HepG2 (cell line): Measurements from ENCODE around the gene P3H3. TPM values are rescaled to one million over a fixed set of nuclear protein-coding genes. Genes with fewer than 3 reads are reported as not detected.
A peak's percentile ranks its signal among the peaks of the same experiment; 100 is the strongest.

Experiments
- ATAD3A ChIP-seq: sonication (generic); formaldehyde crosslinking; IDR thresholded peaks from 2 replicates; pipeline ENCODE4 v1.4.0; 2020; ENCODE audit warnings: missing genetic modification reagents
- BRCA1 ChIP-seq: sonication (generic); formaldehyde crosslinking; IDR thresholded peaks from 2 replicates; pipeline ENCODE4 v1.4.0; 2020; ENCODE audit warnings: missing genetic modification reagents
- KDM2A ChIP-seq: sonication (generic); formaldehyde crosslinking; IDR thresholded peaks from 2 replicates; pipeline ENCODE4 v1.4.0; 2020; ENCODE audit warnings: low read depth, missing genetic modification reagents, borderline replicate concordance
- MTF1 ChIP-seq: sonication (generic); formaldehyde crosslinking; IDR thresholded peaks from 2 replicates; pipeline ENCODE4 v1.5.0; 2020; ENCODE audit warnings: missing genetic modification reagents
- NFIB ChIP-seq: sonication (generic); formaldehyde crosslinking; IDR thresholded peaks from 2 replicates; pipeline ENCODE4 v1.9.0; 2021; ENCODE audit warnings: missing genetic modification reagents, mild to moderate bottlenecking, borderline replicate concordance
- NR1H2 ChIP-seq: sonication (generic); formaldehyde crosslinking; IDR thresholded peaks from 2 replicates; pipeline ENCODE4 v1.8.1; 2022; ENCODE audit warnings: low read depth, missing genetic modification reagents, borderline replicate concordance
- PBX2 ChIP-seq: IDR thresholded peaks from 2 replicates; pipeline ENCODE4 v1.6.1; 2016; ENCODE audit warnings: control low read depth
- PCBP2 ChIP-seq: fragments of 200-400 bp; formaldehyde crosslinking; optimal IDR thresholded peaks from 2 replicates; pipeline ENCODE3; 2018; ENCODE audit warnings: low read length, low read depth; ENCODE audit not compliant: poor library complexity, severe bottlenecking
- POGZ ChIP-seq: sonication (generic); formaldehyde crosslinking; IDR thresholded peaks from 2 replicates; pipeline ENCODE4 v1.4.0; 2020; ENCODE audit warnings: mild to moderate bottlenecking, missing genetic modification reagents
- SP1 ChIP-seq, 2 experiments: fragments of 450-650 bp in 1 of 2; sonication (generic) in 1 of 2; formaldehyde crosslinking in 1 of 2; IDR thresholded peaks; 2 replicates each; pipeline versions ENCODE4 v1.4.0 to v1.6.1; 2016 to 2020; ENCODE audit warnings: missing genetic modification reagents in 1 of 2
- ZBTB25 ChIP-seq: IDR thresholded peaks from 2 replicates; pipeline ENCODE4 v1.6.1; 2018; ENCODE audit warnings: missing genetic modification reagents
- ZFP36 ChIP-seq: fragments of 150-350 bp; IDR thresholded peaks from 2 replicates; pipeline ENCODE4 v1.6.1; 2018; ENCODE audit warnings: borderline replicate concordance, low read length, low read depth; ENCODE audit not compliant: partially characterized antibody
- ZNF362 ChIP-seq: sonication (generic); formaldehyde crosslinking; IDR thresholded peaks from 2 replicates; pipeline ENCODE4 v1.4.0; 2020; ENCODE audit warnings: missing genetic modification reagents, mild to moderate bottlenecking, borderline replicate concordance
- ZNF432 ChIP-seq: sonication (generic); formaldehyde crosslinking; IDR thresholded peaks from 2 replicates; pipeline ENCODE4 v1.5.0; 2020; ENCODE audit warnings: missing genetic modification reagents, mild to moderate bottlenecking, borderline replicate concordance
- ZNF672 ChIP-seq: sonication (generic); formaldehyde crosslinking; IDR thresholded peaks from 2 replicates; pipeline ENCODE4 v1.8.1; 2022; ENCODE audit warnings: missing genetic modification reagents
- ZNF678 ChIP-seq: sonication (generic); formaldehyde crosslinking; IDR thresholded peaks from 2 replicates; pipeline ENCODE4 v1.4.0; 2020; ENCODE audit warnings: mild to moderate bottlenecking, missing genetic modification reagents
- ZNF710 ChIP-seq: sonication (generic); formaldehyde crosslinking; IDR thresholded peaks from 2 replicates; pipeline ENCODE4 v1.5.0; 2020; ENCODE audit warnings: mild to moderate bottlenecking, missing genetic modification reagents, borderline replicate concordance
- ZNF775 ChIP-seq: sonication (generic); formaldehyde crosslinking; IDR thresholded peaks from 2 replicates; pipeline ENCODE4 v1.4.0; 2020; ENCODE audit warnings: missing genetic modification reagents, mild to moderate bottlenecking, moderate library complexity, borderline replicate concordance
- ZNF782 ChIP-seq: sonication (generic); formaldehyde crosslinking; IDR thresholded peaks from 2 replicates; pipeline ENCODE4 v1.4.0; 2020; ENCODE audit warnings: missing genetic modification reagents, mild to moderate bottlenecking, borderline replicate concordance
- polyA plus RNA-seq, 8 experiments: library from polyadenylated mRNA; depleted of rRNA in 3 of 8; stranded (reverse) in 7 of 8; unstranded in 1 of 8; fragments of >200 nt; fragmentation: Illumina TruSeq in 4 of 8; extraction: Trizol in 4 of 8; gene quantifications; 2 replicates each; pipeline versions ENCODE4 v1.2.1 to v1.2.3, GENCODE V29; 2011 to 2016; ENCODE audit warnings: low read depth in 4 of 8, missing spikeins in 1 of 8, mixed read lengths in 1 of 8; ENCODE audit not compliant: insufficient read depth in 1 of 8
- total RNA-seq, 5 experiments: library from RNA; depleted of rRNA; stranded (reverse); fragments of >200 nt; fragmentation: Illumina TruSeq; extraction: Trizol; gene quantifications; 2 replicates each; pipeline ENCODE4 v1.2.3, GENCODE V29; 2016; ENCODE audit warnings: low read depth in 1 of 5
- TF ChIP-seq, protein P1 (sequence below): sonication (generic); formaldehyde crosslinking; conservative IDR thresholded peaks from 2 replicates; pipeline ENCODE4 v1.4.0; 2020; ENCODE audit warnings: missing genetic modification reagents

The P3H3 gene
- total and polyA plus RNA-seq, 2 of the 13 experiments (the other 11 are each of a cell fraction or from before 2014, with no cell fraction given), result 20.1 to 20.5 TPM

DNA sequence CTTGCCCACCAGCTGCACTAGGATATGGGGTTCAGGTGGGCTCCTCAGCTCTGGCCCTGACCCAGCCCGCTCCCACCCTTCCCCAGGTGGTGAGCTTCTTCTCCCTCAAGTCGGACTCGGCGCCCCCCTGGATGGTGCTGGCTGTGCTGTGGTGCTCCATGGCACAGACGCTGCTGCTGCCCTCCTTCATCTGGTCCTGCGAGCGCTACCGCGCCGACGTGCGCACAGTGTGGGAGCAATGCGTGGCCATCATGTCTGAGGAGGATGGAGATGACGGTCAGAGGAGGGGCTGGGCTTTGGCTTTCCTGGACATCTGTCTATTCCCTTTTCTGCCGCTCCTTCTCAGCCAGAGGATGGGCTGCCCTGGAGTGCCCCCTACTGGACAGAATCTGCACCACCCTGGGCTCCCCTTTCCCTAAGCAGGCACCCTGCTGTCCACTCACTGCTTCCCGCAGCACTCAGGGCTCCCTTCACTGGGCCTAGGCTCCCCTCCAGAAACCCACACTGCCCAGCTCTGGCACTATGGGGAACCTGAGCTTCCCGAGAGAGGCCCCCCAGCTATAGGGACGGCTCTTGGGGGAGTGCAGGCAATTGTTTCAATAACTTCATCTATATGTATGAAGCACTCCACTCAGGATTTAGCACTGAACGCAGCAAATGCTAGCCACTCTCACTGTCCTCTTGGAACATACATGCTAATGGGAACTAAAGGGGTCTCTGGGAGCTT, 2.6 kb upstream of the P3H3 start (continued):
- TF ChIP-seq NFIB (CRISPR knock-in tag), result no peak
- TF ChIP-seq POGZ (CRISPR knock-in tag), result no peak
- TF ChIP-seq ZNF362 (CRISPR knock-in tag), result no peak
- no peak for TF ChIP-seq ZNF782 (CRISPR knock-in tag)
- TF ChIP-seq ZBTB25 (CRISPR knock-in tag), result 0 out of 2 replicates have a peak, but pooled peaks have one; percentile 24
- TF ChIP-seq ZNF710 (CRISPR knock-in tag), result no peak
- no peak for TF ChIP-seq ZNF678 (CRISPR knock-in tag)
- peak; percentile 69; the same call in 1 of the 2 replicates for TF ChIP-seq KDM2A (CRISPR knock-in tag)
- no peak for TF ChIP-seq PCBP2
- TF ChIP-seq NR1H2, result no peak
- no peak for TF ChIP-seq ZNF775 (CRISPR knock-in tag)
- no peak for TF ChIP-seq PBX2
- TF ChIP-seq ZFP36, result peak; percentile 17
- no peak for TF ChIP-seq MTF1 (CRISPR knock-in tag)
- TF ChIP-seq ZNF672, result no peak
- TF ChIP-seq, protein P1, sequence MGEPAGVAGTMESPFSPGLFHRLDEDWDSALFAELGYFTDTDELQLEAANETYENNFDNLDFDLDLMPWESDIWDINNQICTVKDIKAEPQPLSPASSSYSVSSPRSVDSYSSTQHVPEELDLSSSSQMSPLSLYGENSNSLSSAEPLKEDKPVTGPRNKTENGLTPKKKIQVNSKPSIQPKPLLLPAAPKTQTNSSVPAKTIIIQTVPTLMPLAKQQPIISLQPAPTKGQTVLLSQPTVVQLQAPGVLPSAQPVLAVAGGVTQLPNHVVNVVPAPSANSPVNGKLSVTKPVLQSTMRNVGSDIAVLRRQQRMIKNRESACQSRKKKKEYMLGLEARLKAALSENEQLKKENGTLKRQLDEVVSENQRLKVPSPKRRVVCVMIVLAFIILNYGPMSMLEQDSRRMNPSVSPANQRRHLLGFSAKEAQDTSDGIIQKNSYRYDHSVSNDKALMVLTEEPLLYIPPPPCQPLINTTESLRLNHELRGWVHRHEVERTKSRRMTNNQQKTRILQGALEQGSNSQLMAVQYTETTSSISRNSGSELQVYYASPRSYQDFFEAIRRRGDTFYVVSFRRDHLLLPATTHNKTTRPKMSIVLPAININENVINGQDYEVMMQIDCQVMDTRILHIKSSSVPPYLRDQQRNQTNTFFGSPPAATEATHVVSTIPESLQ (CRISPR knock-in tag), result no peak
- no peak for TF ChIP-seq ZNF432 (CRISPR knock-in tag)
- TF ChIP-seq SP1 (IDR thresholded peaks at IDR 0.05), result no peak
- TF ChIP-seq SP1 (CRISPR knock-in tag; IDR thresholded peaks at IDR 0.05), result no peak
- no peak for TF ChIP-seq ATAD3A (CRISPR knock-in tag)
- no peak for TF ChIP-seq BRCA1 (CRISPR knock-in tag)
